K562 (cell line): ENCODE data around the gene UBE2O. TPM values are rescaled to one million over a fixed set of nuclear protein-coding genes. Genes with fewer than 3 reads are reported as not detected.
A peak's percentile ranks its signal among the peaks of the same experiment; 100 is the strongest.

ENCODE experiments used
- ATF1 ChIP-seq, 2 experiments: fragments of 450-650 bp in 1 of 2; IDR thresholded peaks; 2 replicates each; pipeline ENCODE4 v1.6.1; 2016; ENCODE audit warnings: missing compliant biosample characterization in 1 of 2, missing genetic modification characterization in 1 of 2
- ESRRA ChIP-seq: fragments of 450-650 bp; IDR thresholded peaks from 2 replicates; pipeline ENCODE4 v1.6.1; 2014; ENCODE audit warnings: low read depth, mild to moderate bottlenecking, moderate library complexity, borderline replicate concordance
- GABPB2 ChIP-seq: fragments of 250-450 bp; sonication (Bioruptor Pico); conservative IDR thresholded peaks from 2 replicates; pipeline ENCODE4 v1.5.1; 2021; ENCODE audit warnings: mild to moderate bottlenecking
- MEF2D ChIP-seq: conservative IDR thresholded peaks from 2 replicates; pipeline ENCODE4 v1.6.1; 2016; ENCODE audit warnings: low read depth, missing genetic modification characterization, missing compliant biosample characterization
- MEIS2 ChIP-seq: fragments of 450-650 bp; IDR thresholded peaks from 2 replicates; pipeline ENCODE4 v1.6.1; 2014; ENCODE audit warnings: mild to moderate bottlenecking; ENCODE audit not compliant: partially characterized antibody
- MTA1 ChIP-seq: fragments of 450-650 bp; IDR thresholded peaks from 2 replicates; pipeline ENCODE4 v1.6.1; 2017; ENCODE audit warnings: borderline replicate concordance
- NR2C1 ChIP-seq, 2 experiments: fragments of 450-650 bp; IDR thresholded peaks; 2 replicates each; pipeline ENCODE4 v1.6.1; 2017; ENCODE audit warnings: mild to moderate bottlenecking in 2 of 2, antibody characterized with exemption in 1 of 2, inconsistent platforms in 1 of 2, missing compliant biosample characterization in 1 of 2, missing genetic modification characterization in 1 of 2
- SOX6 ChIP-seq: fragments of 450-650 bp; IDR thresholded peaks from 2 replicates; pipeline ENCODE4 v1.6.1; 2014; ENCODE audit warnings: mild to moderate bottlenecking
- SP1 ChIP-seq: sonication (generic); formaldehyde crosslinking; IDR thresholded peaks from 2 replicates; pipeline ENCODE4 v1.8.1; 2022; ENCODE audit warnings: mild to moderate bottlenecking, missing genetic modification reagents
- SRSF9 ChIP-seq: fragments of 200-400 bp; formaldehyde crosslinking; IDR thresholded peaks from 2 replicates; pipeline ENCODE4 v1.6.1; 2017; ENCODE audit warnings: low read depth, low read length, borderline replicate concordance
- ZNF316 ChIP-seq: fragments of 450-650 bp; IDR thresholded peaks from 2 replicates; pipeline ENCODE4 v1.6.1; 2016
- ZNF384 ChIP-seq: IDR thresholded peaks from 2 replicates; pipeline ENCODE4 v1.6.1; 2012; ENCODE audit warnings: low read depth, low read length, improper control_type of control experiment
- polyA plus RNA-seq, 8 experiments: library from polyadenylated mRNA; depleted of rRNA in 4 of 8; stranded (reverse) in 5 of 8; unstranded in 3 of 8; fragments of >200 nt; fragmentation: Nextera tagmentation in 2 of 8; fragmentation: Illumina TruSeq in 1 of 8; extraction: Ambion mirVana in 2 of 8; extraction: Trizol in 1 of 8; gene quantifications; 2 replicates each; pipeline versions ENCODE4 v1.2.1 to v1.2.3, GENCODE V29; 2011 to 2014; ENCODE audit warnings: inconsistent platforms in 1 of 8, missing spikeins in 1 of 8
- total RNA-seq, 7 experiments: library from RNA; depleted of rRNA in 6 of 7; stranded (reverse); fragments of >200 nt in 6 of 7; fragmentation: Illumina TruSeq in 2 of 7; extraction: Trizol in 2 of 7; gene quantifications; 2 replicates each; pipeline versions ENCODE4 v1.2.1 to v1.2.3, GENCODE V29; 2011 to 2021; ENCODE audit warnings: low replicate concordance in 1 of 7
- TF ChIP-seq, protein P1 (sequence below), 2 experiments: fragments of 450-650 bp in 1 of 2; sonication (generic) in 1 of 2; formaldehyde crosslinking in 1 of 2; IDR thresholded peaks; 2 replicates each; pipeline versions ENCODE4 v1.7.1 to v1.9.0; 2016 to 2022; ENCODE audit warnings: inconsistent platforms in 1 of 2, mild to moderate bottlenecking in 1 of 2, missing genetic modification reagents in 1 of 2
- TF ChIP-seq, protein P2 (sequence below): fragments of 450-650 bp; IDR thresholded peaks from 2 replicates; pipeline ENCODE4 v1.6.1; 2016
- TF ChIP-seq, protein P3 (sequence below): fragments of 450-650 bp; IDR thresholded peaks from 2 replicates; pipeline ENCODE4 v1.6.1; 2016; ENCODE audit warnings: missing biosample characterization, missing genetic modification characterization
- TF ChIP-seq, protein P4 (sequence below): fragments of 450-650 bp; formaldehyde crosslinking; IDR thresholded peaks from 2 replicates; pipeline ENCODE4 v1.4.0; 2022; ENCODE audit warnings: mild to moderate bottlenecking, moderate library complexity

UBE2O gene
- total and polyA plus RNA-seq, 9 of the 15 experiments (the other 6 are each of a cell fraction or from before 2014, with no cell fraction given) = 1.6 to 39.7 (median 13.3) TPM

DNA sequence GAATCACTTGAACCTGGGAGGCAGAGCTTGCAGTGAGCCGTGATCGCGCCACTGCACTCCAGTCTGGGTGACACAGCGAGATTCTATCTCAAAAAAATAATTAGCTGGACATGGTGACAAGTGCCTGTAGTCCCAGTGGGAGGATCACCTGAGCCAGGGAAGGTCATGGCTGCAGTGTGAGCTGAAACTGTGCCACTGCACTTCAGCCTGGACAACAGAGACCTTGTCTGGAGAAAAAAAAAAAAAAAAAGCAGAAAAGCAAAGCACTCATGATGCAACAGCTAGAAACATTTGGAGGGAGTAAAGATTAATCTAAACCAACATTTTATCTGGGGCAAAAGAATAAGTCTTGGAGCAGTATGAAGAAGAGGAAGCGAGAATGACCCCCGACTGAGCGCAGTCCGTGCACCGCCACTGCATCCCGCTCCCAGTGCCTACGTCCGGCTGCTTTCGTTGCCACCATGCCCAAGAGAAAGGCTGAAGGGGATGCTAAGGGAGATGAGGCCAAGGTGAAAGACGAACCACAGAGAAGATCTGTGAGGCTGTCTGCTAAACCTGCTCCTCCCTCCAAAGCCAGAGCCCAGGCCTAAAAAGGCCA is 107.5 kb downstream of the UBE2O start (continued):
- TF ChIP-seq, protein P1, sequence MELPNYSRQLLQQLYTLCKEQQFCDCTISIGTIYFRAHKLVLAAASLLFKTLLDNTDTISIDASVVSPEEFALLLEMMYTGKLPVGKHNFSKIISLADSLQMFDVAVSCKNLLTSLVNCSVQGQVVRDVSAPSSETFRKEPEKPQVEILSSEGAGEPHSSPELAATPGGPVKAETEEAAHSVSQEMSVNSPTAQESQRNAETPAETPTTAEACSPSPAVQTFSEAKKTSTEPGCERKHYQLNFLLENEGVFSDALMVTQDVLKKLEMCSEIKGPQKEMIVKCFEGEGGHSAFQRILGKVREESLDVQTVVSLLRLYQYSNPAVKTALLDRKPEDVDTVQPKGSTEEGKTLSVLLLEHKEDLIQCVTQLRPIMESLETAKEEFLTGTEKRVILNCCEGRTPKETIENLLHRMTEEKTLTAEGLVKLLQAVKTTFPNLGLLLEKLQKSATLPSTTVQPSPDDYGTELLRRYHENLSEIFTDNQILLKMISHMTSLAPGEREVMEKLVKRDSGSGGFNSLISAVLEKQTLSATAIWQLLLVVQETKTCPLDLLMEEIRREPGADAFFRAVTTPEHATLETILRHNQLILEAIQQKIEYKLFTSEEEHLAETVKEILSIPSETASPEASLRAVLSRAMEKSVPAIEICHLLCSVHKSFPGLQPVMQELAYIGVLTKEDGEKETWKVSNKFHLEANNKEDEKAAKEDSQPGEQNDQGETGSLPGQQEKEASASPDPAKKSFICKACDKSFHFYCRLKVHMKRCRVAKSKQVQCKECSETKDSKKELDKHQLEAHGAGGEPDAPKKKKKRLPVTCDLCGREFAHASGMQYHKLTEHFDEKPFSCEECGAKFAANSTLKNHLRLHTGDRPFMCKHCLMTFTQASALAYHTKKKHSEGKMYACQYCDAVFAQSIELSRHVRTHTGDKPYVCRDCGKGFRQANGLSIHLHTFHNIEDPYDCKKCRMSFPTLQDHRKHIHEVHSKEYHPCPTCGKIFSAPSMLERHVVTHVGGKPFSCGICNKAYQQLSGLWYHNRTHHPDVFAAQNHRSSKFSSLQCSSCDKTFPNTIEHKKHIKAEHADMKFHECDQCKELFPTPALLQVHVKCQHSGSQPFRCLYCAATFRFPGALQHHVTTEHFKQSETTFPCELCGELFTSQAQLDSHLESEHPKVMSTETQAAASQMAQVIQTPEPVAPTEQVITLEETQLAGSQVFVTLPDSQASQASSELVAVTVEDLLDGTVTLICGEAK (IDR thresholded peaks at IDR 0.05) = 0 out of 2 replicates have a peak, but pooled peaks have one; percentile 22
- TF ChIP-seq, protein P1 (CRISPR knock-in tag; IDR thresholded peaks at IDR 0.05) = no peak
- TF ChIP-seq MEIS2 (peak; percentile 72), SP1 (no peak), NR2C1 (IDR thresholded peaks at IDR 0.05) (no peak), NR2C1 (tag; IDR thresholded peaks at IDR 0.05) (peak; percentile 47; the same call in 1 of the 2 replicates), SOX6 (peak; percentile 70), MTA1 (peak; percentile 64; the same call in 1 of the 2 replicates), ESRRA (peak; percentile 70), MEF2D (tag) (peak; percentile 60; the same call in 1 of the 2 replicates), ZNF384 (peak; percentile 96), ATF1 (CRISPR knock-in tag; IDR thresholded peaks at IDR 0.05) (no peak), ATF1 (tag; IDR thresholded peaks at IDR 0.05) (0 out of 2 replicates have a peak, but pooled peaks have one; percentile 8), ZNF316 (peak; percentile 72; the same call in 1 of the 2 replicates), SRSF9 (no peak), GABPB2 (CRISPR knock-in tag) (no peak)
- TF ChIP-seq, protein P2, sequence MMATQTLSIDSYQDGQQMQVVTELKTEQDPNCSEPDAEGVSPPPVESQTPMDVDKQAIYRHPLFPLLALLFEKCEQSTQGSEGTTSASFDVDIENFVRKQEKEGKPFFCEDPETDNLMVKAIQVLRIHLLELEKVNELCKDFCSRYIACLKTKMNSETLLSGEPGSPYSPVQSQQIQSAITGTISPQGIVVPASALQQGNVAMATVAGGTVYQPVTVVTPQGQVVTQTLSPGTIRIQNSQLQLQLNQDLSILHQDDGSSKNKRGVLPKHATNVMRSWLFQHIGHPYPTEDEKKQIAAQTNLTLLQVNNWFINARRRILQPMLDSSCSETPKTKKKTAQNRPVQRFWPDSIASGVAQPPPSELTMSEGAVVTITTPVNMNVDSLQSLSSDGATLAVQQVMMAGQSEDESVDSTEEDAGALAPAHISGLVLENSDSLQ = peak; percentile 58
- TF ChIP-seq, protein P3, sequence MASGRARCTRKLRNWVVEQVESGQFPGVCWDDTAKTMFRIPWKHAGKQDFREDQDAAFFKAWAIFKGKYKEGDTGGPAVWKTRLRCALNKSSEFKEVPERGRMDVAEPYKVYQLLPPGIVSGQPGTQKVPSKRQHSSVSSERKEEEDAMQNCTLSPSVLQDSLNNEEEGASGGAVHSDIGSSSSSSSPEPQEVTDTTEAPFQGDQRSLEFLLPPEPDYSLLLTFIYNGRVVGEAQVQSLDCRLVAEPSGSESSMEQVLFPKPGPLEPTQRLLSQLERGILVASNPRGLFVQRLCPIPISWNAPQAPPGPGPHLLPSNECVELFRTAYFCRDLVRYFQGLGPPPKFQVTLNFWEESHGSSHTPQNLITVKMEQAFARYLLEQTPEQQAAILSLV (tag) = peak; percentile 81
- TF ChIP-seq, protein P4, sequence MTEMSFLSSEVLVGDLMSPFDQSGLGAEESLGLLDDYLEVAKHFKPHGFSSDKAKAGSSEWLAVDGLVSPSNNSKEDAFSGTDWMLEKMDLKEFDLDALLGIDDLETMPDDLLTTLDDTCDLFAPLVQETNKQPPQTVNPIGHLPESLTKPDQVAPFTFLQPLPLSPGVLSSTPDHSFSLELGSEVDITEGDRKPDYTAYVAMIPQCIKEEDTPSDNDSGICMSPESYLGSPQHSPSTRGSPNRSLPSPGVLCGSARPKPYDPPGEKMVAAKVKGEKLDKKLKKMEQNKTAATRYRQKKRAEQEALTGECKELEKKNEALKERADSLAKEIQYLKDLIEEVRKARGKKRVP (CRISPR knock-in tag) = peak; percentile 94
